ENCODE data around the gene PKNOX1.
"Not testable (repeated sequence)": the region's sequence is repeated elsewhere in the genome, so short reads cannot be mapped to it uniquely, and the experiment has no call there.

Gene PKNOX1

GRCh38 chr21:42983869-42984268 lies 9.5 kb downstream of the PKNOX1 start:
- DNase-seq (ENCODE audit: low read depth): no peak

- DNase-seq (ENCODE audit: low read depth): no peak
Observed at GRCh38 chr21:42986125-42986783, 11.9 kb downstream of the PKNOX1 start.

GRCh38 chr21:42988236-42988965 lies 14.0 kb downstream of the PKNOX1 start:
- no peak for DNase-seq (ENCODE audit: low read depth)

- DNase-seq (ENCODE audit: low read depth): not testable (repeated sequence)
Observed at GRCh38 chr21:42989370-42989769, 15.0 kb downstream of the PKNOX1 start.

- DNase-seq (ENCODE audit: low read depth): no peak
Observed at GRCh38 chr21:42989816-42990650, 15.7 kb downstream of the PKNOX1 start.

GRCh38 chr21:42991992-42992740 lies 17.8 kb downstream of the PKNOX1 start:
- no peak for DNase-seq (ENCODE audit: low read depth)

GRCh38 chr21:42993051-42993712 lies 18.8 kb downstream of the PKNOX1 start:
- no peak for DNase-seq (ENCODE audit: low read depth)

- DNase-seq (ENCODE audit: low read depth): no peak
Observed at GRCh38 chr21:42997053-42997452, 22.7 kb downstream of the PKNOX1 start.

- DNase-seq (ENCODE audit: low read depth): not testable (repeated sequence)
Observed at GRCh38 chr21:42997983-42998382, 23.6 kb downstream of the PKNOX1 start.

- DNase-seq (ENCODE audit: low read depth): not testable (repeated sequence)
Observed at GRCh38 chr21:42999152-42999551, 24.8 kb downstream of the PKNOX1 start.

- DNase-seq (ENCODE audit: low read depth): not testable (repeated sequence)
Observed at GRCh38 chr21:43000041-43000440, 25.7 kb downstream of the PKNOX1 start.

GRCh38 chr21:43001316-43001715 lies 27.0 kb downstream of the PKNOX1 start:
- DNase-seq (ENCODE audit: low read depth): no peak

- no peak for DNase-seq (ENCODE audit: low read depth)
Observed at GRCh38 chr21:43004926-43005325, 30.6 kb downstream of the PKNOX1 start.

GRCh38 chr21:43005635-43006034 lies 31.3 kb downstream of the PKNOX1 start:
- DNase-seq (ENCODE audit: low read depth): no peak

GRCh38 chr21:43006051-43006873 lies 31.9 kb downstream of the PKNOX1 start:
- DNase-seq (ENCODE audit: low read depth): not testable (repeated sequence)

GRCh38 chr21:43006874-43007208 lies 32.5 kb downstream of the PKNOX1 start:
- no peak for DNase-seq (ENCODE audit: low read depth)

GRCh38 chr21:43012596-43012995 lies 38.2 kb downstream of the PKNOX1 start:
- DNase-seq (ENCODE audit: low read depth): no peak

- no peak for DNase-seq (ENCODE audit: low read depth)
Observed at GRCh38 chr21:43015906-43016540, 41.7 kb downstream of the PKNOX1 start.

GRCh38 chr21:43016728-43017127 lies 42.4 kb downstream of the PKNOX1 start:
- no peak for DNase-seq (ENCODE audit: low read depth)

- no peak for DNase-seq (ENCODE audit: low read depth)
Observed at GRCh38 chr21:43018519-43018918, 44.2 kb downstream of the PKNOX1 start.

All from stimulated activated CD8-positive, alpha-beta memory T cell treated with anti-CD3 and anti-CD28 coated beads, Interleukin-15, amount 100 ng/mL, for 24 hours (primary cell).